Upper lobe of right lung (tissue), 1 donor: Measurements from ENCODE around the gene CCNQ. TPM values are rescaled to one million over a fixed set of nuclear protein-coding genes. Genes with fewer than 3 reads are reported as not detected.

Experiments
- ATAC-seq: fragments of 200-7000 bp; cut with Tn5 transposase; one replicate; pipeline ENCODE4 v1.9.1; 2020; ENCODE audit warnings: mild to moderate bottlenecking, moderate library complexity
- DNase-seq: peaks from one replicate; pipeline ENCODE4 v3.0.0-alpha.2; 2020
- H3K27ac ChIP-seq: fragments of 200-600 bp; one replicate; pipeline ENCODE4 v1.8.0; 2022
- H3K27me3 ChIP-seq: fragments of 200-600 bp; one replicate; pipeline ENCODE4 v1.8.0; 2022; ENCODE audit warnings: mild to moderate bottlenecking
- H3K36me3 ChIP-seq: fragments of 200-600 bp; one replicate; pipeline ENCODE4 v1.8.0; 2022
- H3K4me1 ChIP-seq: fragments of 200-600 bp; one replicate; pipeline ENCODE4 v1.8.0; 2022
- H3K4me3 ChIP-seq: fragments of 200-600 bp; one replicate; pipeline ENCODE4 v1.8.0; 2022; ENCODE audit warnings: mild to moderate bottlenecking
- H3K9me3 ChIP-seq: fragments of 200-600 bp; one replicate; pipeline ENCODE4 v1.8.0; 2022
- CTCF ChIP-seq: fragments of 200-600 bp; IDR thresholded peaks from one replicate; pipeline ENCODE4 v1.8.0; 2022; ENCODE audit warnings: antibody characterized with exemption
- intact Hi-C: fragments of 100-400 bp; cut with DNase I; formaldehyde crosslinking; loops from one replicate; pipeline ENCODE4 v1.11.0; 2022
- total RNA-seq: library from RNA; stranded (reverse); fragmentation: NEBNext Ultra II Directional; extraction: Animal tissue kit (Norgen Biotek cat#: 25700); gene quantifications from one replicate; pipeline ENCODE4 v1.2.1, GENCODE V29; 2021
- donor health status: DM: no; HTN: yes; CAD: no; lungs with severe emphysema.

The CCNQ gene
- total RNA-seq, 1 donor from 2014 or later: 18.9 TPM

- ATAC-seq (no peak), DNase-seq (no peak)
- no peak overlapping the region for H3K27ac ChIP-seq
- no peak for TF ChIP-seq CTCF
- no peaks in the 10 kb centered on the region for H3K27me3 ChIP-seq
- no peaks in the 10 kb centered on the region for H3K9me3 ChIP-seq
- H3K4me1 ChIP-seq: peaks cover 5% of the 10 kb centered on the region
- intact Hi-C loops: no loop called here
- no peak overlapping the region for H3K4me3 ChIP-seq
- no peaks in the 10 kb centered on the region for H3K36me3 ChIP-seq
These were observed 4.3 kb upstream of the CCNQ start for GRCh38 chrX:153603131-153603656.

- intact Hi-C loops: no loop called here
- ATAC-seq (peak; percentile 35), DNase-seq (no peak)
- Histone ChIP-seq H3K4me3 (no peak overlapping the region), H3K27ac (no peak overlapping the region), H3K9me3 (no peaks in the 10 kb centered on the region), H3K36me3 (no peaks in the 10 kb centered on the region), H3K4me1 (peaks cover 8% of the 10 kb centered on the region), H3K27me3 (no peaks in the 10 kb centered on the region)
- TF ChIP-seq CTCF: no peak
These were observed 3.7 kb upstream of the CCNQ start for GRCh38 chrX:153602601-153603000.

GRCh38 chrX:153601511-153602110, 2.7 kb upstream of the CCNQ start:
- intact Hi-C loops: no loop called here
- Histone ChIP-seq H3K27me3 (no peaks in the 10 kb centered on the region), H3K27ac (no peak overlapping the region), H3K4me1 (peaks cover 8% of the 10 kb centered on the region), H3K9me3 (no peaks in the 10 kb centered on the region), H3K4me3 (no peak overlapping the region), H3K36me3 (no peaks in the 10 kb centered on the region)
- TF ChIP-seq CTCF: no peak
- DNase-seq (no peak), ATAC-seq (no peak)

GRCh38 chrX:153600921-153601320, 2.0 kb upstream of the CCNQ start:
- H3K4me1 ChIP-seq: peaks cover 8% of the 10 kb centered on the region
- intact Hi-C loops: no loop called here
- H3K9me3 ChIP-seq: no peaks in the 10 kb centered on the region
- H3K36me3 ChIP-seq: no peaks in the 10 kb centered on the region
- TF ChIP-seq CTCF: no peak
- ATAC-seq (no peak), DNase-seq (no peak)
- no peak overlapping the region for H3K4me3 ChIP-seq
- H3K27me3 ChIP-seq: no peaks in the 10 kb centered on the region
- H3K27ac ChIP-seq: no peak overlapping the region

GRCh38 chrX:153600032-153600373, 1.1 kb upstream of the CCNQ start:
- Histone ChIP-seq H3K4me1 (peaks cover 8% of the 10 kb centered on the region), H3K9me3 (no peaks in the 10 kb centered on the region), H3K27me3 (no peaks in the 10 kb centered on the region), H3K36me3 (no peaks in the 10 kb centered on the region), H3K4me3 (peak overlapping the region; percentile 60), H3K27ac (no peak overlapping the region)
- intact Hi-C loops: no loop called here
- no peak for ATAC-seq
- no peak for TF ChIP-seq CTCF
- DNase-seq: no peak
